B cell (primary cell): ENCODE data around the gene ZNF723.

Source experiments
- EZH2 ChIP-seq: IDR thresholded peaks from 2 replicates; pipeline ENCODE4 v1.6.1; 2012; ENCODE audit warnings: borderline replicate concordance, low read depth, mild to moderate bottlenecking, moderate library complexity, low read length; ENCODE audit not compliant: insufficient read depth, poor library complexity, severe bottlenecking
- TF ChIP-seq, protein P1 (sequence below): fragments of 200-600 bp; IDR thresholded peaks from one replicate; pipeline ENCODE4 v1.8.0; 2022; ENCODE audit warnings: antibody characterized with exemption, mild to moderate bottlenecking

DNA sequence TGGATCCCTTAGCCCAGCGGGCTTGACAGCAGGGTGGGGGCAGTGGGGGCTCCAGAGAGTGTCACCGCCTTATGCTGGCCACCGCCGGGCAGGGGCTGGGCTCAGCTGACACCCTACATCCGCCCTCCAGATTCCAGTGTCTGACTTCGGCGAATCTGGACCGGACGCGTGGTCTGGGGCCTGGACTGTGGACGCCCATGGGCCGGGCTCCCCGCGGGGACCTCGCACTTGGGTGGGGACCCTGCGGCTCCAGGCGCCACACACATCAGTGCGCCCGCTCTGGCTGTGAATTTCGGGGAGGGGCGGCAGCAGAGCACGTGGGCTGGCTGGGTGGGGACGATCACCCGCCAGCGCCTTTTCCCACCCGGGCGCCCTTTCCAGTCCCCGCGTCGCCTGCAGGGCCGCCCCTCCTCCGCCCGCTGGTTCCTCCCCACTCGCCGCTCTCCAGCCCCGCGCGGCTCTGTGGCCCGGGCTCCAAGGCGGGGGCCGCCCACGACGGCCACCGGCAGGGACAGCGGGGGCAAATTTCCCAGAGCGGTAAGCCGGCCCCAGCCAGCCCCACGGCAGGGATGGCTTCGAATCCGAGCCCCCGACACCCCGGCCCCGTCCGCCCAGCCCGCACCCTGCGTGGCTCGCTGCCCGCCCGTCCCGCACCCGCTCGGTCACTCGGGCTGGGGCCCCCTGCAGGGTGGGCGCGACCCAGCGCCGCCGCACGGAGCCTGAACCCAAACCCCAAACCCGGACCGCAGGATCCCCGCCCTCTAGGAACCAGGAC lies 24.8 kb upstream of the ZNF723 start:
- TF ChIP-seq, protein P1, sequence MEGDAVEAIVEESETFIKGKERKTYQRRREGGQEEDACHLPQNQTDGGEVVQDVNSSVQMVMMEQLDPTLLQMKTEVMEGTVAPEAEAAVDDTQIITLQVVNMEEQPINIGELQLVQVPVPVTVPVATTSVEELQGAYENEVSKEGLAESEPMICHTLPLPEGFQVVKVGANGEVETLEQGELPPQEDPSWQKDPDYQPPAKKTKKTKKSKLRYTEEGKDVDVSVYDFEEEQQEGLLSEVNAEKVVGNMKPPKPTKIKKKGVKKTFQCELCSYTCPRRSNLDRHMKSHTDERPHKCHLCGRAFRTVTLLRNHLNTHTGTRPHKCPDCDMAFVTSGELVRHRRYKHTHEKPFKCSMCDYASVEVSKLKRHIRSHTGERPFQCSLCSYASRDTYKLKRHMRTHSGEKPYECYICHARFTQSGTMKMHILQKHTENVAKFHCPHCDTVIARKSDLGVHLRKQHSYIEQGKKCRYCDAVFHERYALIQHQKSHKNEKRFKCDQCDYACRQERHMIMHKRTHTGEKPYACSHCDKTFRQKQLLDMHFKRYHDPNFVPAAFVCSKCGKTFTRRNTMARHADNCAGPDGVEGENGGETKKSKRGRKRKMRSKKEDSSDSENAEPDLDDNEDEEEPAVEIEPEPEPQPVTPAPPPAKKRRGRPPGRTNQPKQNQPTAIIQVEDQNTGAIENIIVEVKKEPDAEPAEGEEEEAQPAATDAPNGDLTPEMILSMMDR, result no peak
- no peak for TF ChIP-seq EZH2
